CD4-positive, alpha-beta T cell treated with Interleukin-4 for 4 hours (primary cell): ENCODE results near the gene CTXN1.
"Not testable (repeated sequence)": the region's sequence is repeated elsewhere in the genome, so short reads cannot be mapped to it uniquely, and the experiment has no call there.

Experiments used
- DNase-seq: peaks from one replicate; pipeline ENCODE4 v3.0.0-alpha.2; 2020

Gene CTXN1

GRCh38 chr19:7926021-7926726 is at the start of gene CTXN1:
TSS of gene CTXN1 (minus strand) at chr19:7926135. CDS start at chr19:7925538, 597 bp downstream.
- DNase-seq, result peak; percentile 62

GRCh38 chr19:7975037-7975436 is 49.1 kb upstream of the CTXN1 start:
- no peak for DNase-seq

- no peak for DNase-seq
Observed at GRCh38 chr19:7973883-7974282, 47.9 kb upstream of the CTXN1 start.

DNA sequence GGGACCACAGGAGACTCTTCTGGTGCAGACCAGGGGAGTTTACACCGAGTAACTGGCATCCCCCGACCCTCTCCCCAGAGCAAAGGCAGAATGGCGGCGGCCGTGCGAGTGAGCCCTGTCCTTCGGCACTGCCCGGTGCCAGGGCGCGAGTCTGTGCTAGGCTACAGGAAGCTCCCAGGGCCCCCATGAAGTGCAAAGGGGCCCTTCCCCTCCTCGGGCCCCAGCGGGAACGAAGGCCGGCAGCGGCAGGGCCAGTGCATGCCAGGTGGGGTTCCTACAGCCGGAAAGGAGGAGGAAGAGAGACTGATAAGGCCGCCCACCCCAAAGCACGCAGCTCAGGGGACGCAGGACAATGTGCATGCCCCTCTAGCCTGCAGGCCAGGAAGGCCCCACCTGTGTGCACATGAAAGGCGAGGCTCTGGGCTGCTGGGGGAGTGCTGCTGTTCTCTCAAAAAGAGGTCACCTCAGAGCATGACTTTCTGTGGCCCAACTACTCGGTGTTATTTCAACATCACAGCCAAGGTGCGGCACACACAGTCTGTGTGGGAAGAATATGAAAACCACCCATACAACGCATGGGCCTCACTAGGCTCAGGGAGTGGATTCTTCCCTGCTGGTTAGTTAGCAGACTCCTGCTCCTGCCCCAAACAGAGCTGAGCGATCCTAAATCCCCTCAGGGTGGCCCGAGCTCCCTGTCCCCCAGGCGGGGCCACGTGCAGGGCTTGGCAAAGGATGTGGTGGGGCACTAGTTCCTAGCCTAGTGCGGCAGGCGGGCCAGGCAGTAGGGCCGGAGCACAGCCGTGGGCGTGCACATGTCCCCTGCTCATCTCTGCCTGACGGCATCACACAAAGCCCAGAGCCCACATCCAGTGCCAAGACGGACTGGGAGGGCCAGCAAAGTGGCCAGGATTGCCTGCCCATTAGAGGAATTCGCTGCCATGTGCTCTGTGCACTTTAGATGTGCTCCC is 45.9 kb upstream of the CTXN1 start:
- no peak for DNase-seq

DNA sequence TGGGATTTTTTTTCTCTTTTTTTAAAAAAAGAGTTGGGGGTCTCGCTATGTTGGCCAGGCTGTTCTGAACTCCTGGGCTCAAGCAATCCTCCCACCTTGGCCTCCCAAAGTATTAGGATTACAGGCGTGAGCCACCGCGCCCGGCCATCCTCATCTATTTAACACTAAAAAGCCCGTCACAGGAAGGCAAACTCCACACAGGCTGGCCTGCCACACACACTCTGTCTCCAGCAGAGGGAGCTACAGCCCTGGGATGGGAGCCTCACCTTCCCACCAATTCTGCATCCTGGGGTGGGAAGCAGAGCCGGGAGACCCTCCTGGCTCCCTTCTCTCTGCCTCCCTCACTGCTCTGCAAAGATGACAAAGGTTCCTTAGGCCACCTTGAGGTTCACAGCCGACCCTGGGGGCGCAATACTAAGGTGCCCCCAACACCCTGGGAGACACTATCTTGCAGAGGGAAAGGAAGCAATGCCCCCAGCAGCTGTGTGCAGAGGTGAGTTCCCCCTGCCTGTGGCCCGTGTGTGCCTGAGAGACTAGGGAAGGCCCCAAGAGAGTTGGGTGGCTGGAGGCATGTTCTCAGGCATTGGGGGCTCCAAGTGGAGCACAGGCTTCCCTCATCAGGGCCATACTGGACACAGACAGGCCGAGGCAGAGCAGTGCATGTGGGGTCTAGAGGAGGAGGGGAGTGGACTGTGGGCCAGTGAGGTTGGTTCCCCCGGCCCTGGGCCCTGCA is 44.9 kb upstream of the CTXN1 start:
- DNase-seq, result peak; percentile 5

GRCh38 chr19:7969555-7969939 is 43.6 kb upstream of the CTXN1 start:
- no peak for DNase-seq

- DNase-seq, result no peak
Observed at GRCh38 chr19:7968796-7969554, 43.0 kb upstream of the CTXN1 start.

DNA sequence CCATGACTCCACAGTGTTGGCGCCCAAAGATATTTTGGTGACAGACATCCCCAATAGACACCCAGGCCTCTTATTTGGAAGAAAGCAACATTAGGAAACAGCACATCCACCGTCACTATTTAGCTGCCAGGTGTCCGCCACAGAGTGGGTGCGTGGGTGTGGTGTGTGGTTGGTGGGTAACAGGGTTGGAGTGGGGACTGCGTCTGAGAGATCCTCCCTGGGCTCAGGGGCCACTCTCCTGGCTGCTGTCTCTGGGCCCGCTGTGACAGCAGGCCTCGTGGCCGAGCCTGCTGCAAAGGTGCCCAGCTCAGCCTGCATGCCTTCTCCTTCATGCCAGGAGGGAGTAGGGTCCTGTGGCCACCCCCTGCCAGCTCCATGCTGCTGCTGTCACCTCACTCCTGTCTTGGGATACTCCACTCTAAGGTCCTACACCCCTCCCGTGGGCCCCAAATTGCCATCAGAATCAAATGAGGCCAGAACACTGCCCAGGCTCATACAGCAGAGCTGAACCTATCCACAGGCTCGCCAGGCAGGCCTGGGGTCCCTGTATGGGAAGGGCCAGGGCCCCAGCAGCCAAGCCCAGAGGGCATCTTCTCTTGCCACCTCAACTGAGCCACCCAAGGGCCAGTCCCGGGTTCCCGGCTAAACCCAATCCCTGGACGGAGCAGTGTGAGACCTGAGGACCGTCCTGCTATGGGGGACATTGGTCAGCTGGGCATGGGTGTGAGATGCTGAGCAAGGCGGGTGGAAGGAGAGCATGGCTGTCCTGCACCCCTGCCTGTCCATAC is 42.3 kb upstream of the CTXN1 start:
- no peak for DNase-seq

DNA sequence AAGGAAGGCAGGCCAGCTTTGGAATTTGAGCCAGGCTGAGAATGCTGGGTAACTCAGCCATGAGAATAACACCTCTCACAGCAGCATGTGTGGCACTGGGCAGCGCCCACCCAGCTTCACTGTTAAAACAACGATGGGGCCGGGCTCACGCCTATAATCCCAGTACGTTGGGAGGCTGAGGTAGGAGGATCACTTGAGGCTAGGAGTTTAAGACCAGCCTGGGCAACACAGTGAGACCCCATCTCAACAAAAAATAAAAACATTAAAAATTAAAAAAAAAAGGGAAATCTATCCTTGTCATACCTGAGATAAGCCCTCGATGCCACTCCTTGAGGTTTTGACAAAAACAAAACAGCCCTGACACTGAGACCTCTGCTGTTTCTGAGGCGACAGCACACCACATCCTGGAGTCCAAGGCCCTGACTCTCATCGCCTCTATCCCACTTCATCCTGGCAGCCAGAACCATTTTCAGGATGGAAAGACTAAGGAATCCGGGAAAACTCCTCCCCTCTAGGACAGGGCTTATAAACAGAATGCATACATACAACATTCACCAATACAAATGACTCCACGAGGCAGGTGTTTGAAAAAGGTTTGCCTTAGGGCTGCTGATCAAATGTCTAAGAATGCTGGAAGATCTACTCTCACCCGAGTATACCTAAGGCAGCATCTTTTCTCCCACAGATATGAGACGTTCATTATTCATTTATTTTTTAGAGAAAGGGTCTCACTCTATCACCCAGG is 40.2 kb upstream of the CTXN1 start:
- DNase-seq, result no peak

DNA sequence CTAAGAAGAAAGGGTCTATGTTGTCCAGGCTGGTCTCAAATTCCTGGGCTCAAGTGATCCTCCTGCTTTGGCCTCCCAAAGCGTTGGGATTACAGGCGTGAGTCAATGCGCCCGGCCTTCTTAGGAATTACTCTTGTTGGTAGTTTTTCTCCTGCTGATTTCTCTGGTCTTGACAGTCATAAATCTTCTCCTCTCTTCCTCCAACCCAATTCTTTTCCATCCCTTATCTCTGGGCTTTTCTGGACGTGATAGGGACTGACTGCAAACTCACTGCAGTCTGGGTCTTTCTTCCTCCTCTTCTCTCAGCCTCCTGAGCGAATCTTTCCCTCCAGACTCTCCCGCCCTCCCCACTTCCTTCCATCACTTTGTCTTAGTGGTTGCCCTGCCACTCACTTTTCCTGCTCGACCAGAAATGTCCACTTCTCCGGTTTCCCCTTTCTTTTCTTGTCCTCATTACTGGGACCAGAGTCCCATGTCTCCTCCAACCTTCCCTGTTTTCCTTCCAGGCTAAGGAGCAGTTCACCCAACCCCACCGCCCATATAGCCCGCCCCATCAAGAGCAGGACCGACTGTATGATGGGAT is 39.4 kb upstream of the CTXN1 start:
- no peak for DNase-seq

GRCh38 chr19:7963566-7963965 is 37.6 kb upstream of the CTXN1 start:
- DNase-seq, result no peak

DNA sequence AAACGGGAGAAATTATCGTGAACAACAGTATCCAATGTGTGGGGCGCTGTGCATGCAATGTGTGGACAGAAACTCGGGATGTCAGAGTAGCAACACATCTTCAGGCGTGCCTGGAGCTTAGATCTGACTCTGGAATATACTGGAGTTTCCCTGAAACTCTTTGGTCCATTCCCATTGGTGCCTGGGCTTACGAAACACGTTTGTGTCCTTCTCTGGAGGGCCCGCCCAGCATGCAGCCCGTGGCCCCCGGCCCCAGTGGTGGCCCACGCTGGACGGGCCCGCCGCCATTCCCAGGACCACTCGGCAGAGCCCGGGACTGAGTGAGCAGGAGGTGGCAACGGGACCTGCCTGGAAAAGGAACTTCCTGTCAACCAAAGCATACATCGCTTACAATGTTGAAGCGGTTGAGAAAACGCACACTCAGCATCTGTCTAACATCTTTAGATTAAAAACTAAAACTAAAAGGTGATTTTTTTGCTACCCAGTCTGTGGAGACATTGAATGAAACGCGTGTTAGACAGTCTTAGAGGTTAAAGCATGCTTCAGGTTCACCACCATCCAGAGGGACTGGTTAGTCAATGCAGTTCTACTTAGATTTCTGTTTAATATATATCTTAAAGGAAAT is 36.8 kb upstream of the CTXN1 start:
- no peak for DNase-seq

GRCh38 chr19:7961920-7962626 is 36.1 kb upstream of the CTXN1 start:
- DNase-seq, result no peak

GRCh38 chr19:7961082-7961481 is 35.1 kb upstream of the CTXN1 start:
- not testable (repeated sequence) for DNase-seq

- DNase-seq, result no peak
Observed at GRCh38 chr19:7959211-7959610, 33.3 kb upstream of the CTXN1 start.

- no peak for DNase-seq
Observed at GRCh38 chr19:7955696-7956095, 29.8 kb upstream of the CTXN1 start.

DNA sequence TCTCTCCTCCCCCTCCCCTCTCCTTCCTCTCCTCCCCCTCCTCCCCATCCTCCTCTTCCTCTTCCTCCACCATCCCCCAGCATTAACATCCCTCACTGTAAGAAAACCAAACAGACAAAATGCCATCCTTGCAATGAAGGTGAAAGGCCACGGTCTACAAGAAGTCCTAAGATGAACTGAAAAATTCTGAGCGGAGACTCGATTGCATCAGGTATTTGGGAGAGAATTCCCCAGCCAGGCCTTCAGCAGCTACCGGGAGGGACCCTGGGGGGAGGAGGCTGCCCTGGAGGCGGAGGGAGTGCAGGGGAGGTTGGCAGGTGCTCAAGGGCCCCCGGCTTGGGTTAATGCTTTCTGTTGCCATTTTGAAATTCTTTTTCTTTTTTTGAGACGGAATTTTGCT is 27.6 kb upstream of the CTXN1 start:
- DNase-seq, result no peak

GRCh38 chr19:7953060-7953459 is 27.1 kb upstream of the CTXN1 start:
- no peak for DNase-seq

DNA sequence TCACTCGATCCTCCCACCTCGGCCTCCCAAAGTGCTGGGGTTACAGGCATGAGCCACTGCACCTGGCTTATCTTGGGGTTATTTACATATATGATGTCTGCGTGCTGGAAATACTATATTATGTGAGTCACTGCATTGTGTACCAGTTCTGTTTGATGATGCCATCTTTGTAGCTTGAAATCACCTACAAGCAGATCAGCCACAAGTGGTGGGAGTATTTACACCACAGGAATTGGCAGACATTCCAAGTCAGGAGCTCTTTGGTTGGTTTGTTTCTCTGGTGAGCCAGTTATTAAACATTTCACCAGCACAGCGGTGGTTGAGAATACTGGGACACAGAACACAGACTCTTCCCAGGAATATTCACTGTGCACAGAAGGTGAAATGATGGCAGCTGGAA is 22.0 kb upstream of the CTXN1 start:
- DNase-seq, result no peak
